GM19397 (cell line): ENCODE data around the gene PHF2.

Experiments used
- ATAC-seq: cut with Tn5 transposase; IDR thresholded peaks from one replicate; pipeline ENCODE4 v1.9.1; 2021; ENCODE audit warnings: mild to moderate bottlenecking, moderate library complexity; ENCODE audit not compliant: unreplicated experiment

The PHF2 gene

GRCh38 chr9:93648181-93648580, 71.8 kb downstream of the PHF2 start:
- no peak for ATAC-seq

GRCh38 chr9:93648836-93649235, 72.5 kb downstream of the PHF2 start:
- no peak for ATAC-seq

- no peak for ATAC-seq
Measured at GRCh38 chr9:93649610-93650261, 73.4 kb downstream of the PHF2 start.

GRCh38 chr9:93650448-93650847, 74.1 kb downstream of the PHF2 start:
- ATAC-seq, result no peak

- no peak for ATAC-seq
Measured at GRCh38 chr9:93651521-93651950, 75.2 kb downstream of the PHF2 start.

GRCh38 chr9:93652604-93653592, 76.5 kb downstream of the PHF2 start:
- no peak for ATAC-seq

- ATAC-seq, result no peak
Measured at GRCh38 chr9:93653760-93654159, 77.4 kb downstream of the PHF2 start.

GRCh38 chr9:93654351-93654961, 78.1 kb downstream of the PHF2 start:
- no peak for ATAC-seq

GRCh38 chr9:93655621-93656425, 79.4 kb downstream of the PHF2 start:
- no peak for ATAC-seq

GRCh38 chr9:93656426-93657239, 80.2 kb downstream of the PHF2 start:
- no peak for ATAC-seq

GRCh38 chr9:93657331-93658111, 81.1 kb downstream of the PHF2 start:
- ATAC-seq, result no peak

- no peak for ATAC-seq
Measured at GRCh38 chr9:93658184-93658925, 82.0 kb downstream of the PHF2 start.

- ATAC-seq, result no peak
Measured at GRCh38 chr9:93659044-93659836, 82.9 kb downstream of the PHF2 start.

- ATAC-seq, result no peak
Measured at GRCh38 chr9:93659837-93660177, 83.4 kb downstream of the PHF2 start.

GRCh38 chr9:93660352-93661046, 84.1 kb downstream of the PHF2 start:
- no peak for ATAC-seq

- no peak for ATAC-seq
Measured at GRCh38 chr9:93661591-93661990, 85.2 kb downstream of the PHF2 start.

- ATAC-seq, result no peak
Measured at GRCh38 chr9:93662016-93662638, 85.7 kb downstream of the PHF2 start.
